A673 (cell line): ENCODE data around the gene BOD1L1. TPM values are rescaled to one million over a fixed set of nuclear protein-coding genes. Genes with fewer than 3 reads are reported as not detected.

Experiments
- BruUV-seq: library from RNA; stranded (reverse); fragments of 400-500 nt; replicated peaks from 2 replicates; lab custom pipeline; 2021; lab: Mats Ljungman, UMichigan
- CTCF ChIA-PET: fragments of 300-600 bp; sonication (Branson Sonifier 250); formaldehyde crosslinking; loops from one replicate; lab custom pipeline; 2022; ENCODE audit warnings: antibody characterized with exemption; lab: Charles Lee
- POLR2A ChIA-PET: fragments of 300-600 bp; sonication (Branson Sonifier 250); formaldehyde crosslinking; loops from one replicate; lab custom pipeline; 2022; ENCODE audit warnings: antibody characterized with exemption; ENCODE audit not compliant: low non-redundant PET; lab: Charles Lee
- DNase-seq: peaks from one replicate; pipeline ENCODE4 v3.0.0-alpha.2; 2015; ENCODE audit warnings: low spot score
- H3K27ac ChIP-seq: fragments of 200-600 bp; sonication (generic); 2 replicates; pipeline ENCODE4 v1.5.1; 2016; ENCODE audit warnings: mixed run types, low read depth, mild to moderate bottlenecking, mixed read lengths, antibody characterized with exemption, low read length; ENCODE audit not compliant: poor library complexity, severe bottlenecking
- H3K27me3 ChIP-seq: fragments of 200-600 bp; sonication (generic); replicated peaks from 2 replicates; pipeline ENCODE4 v1.6.1; 2017; ENCODE audit warnings: mixed run types, low read depth, mild to moderate bottlenecking, mixed read lengths, antibody characterized with exemption, low read length; ENCODE audit not compliant: insufficient read depth, poor library complexity
- H3K36me3 ChIP-seq: fragments of 200-600 bp; sonication (generic); 2 replicates; pipeline ENCODE4 v1.6.1; 2016; ENCODE audit warnings: mixed run types, mild to moderate bottlenecking, mixed read lengths, antibody characterized with exemption, low read length; ENCODE audit not compliant: insufficient read depth, poor library complexity, severe bottlenecking
- H3K4me1 ChIP-seq: fragments of 200-600 bp; sonication (generic); 2 replicates; pipeline ENCODE4 v1.6.1; 2017; ENCODE audit warnings: mixed run types, mild to moderate bottlenecking, mixed read lengths, antibody characterized with exemption, low read length; ENCODE audit not compliant: insufficient read depth, poor library complexity, severe bottlenecking
- H3K4me3 ChIP-seq: fragments of 200-600 bp; sonication (generic); 2 replicates; pipeline ENCODE4 v1.5.1; 2016; ENCODE audit warnings: low read depth, mixed run types, mild to moderate bottlenecking, mixed read lengths, low read length; ENCODE audit not compliant: poor library complexity, severe bottlenecking
- H3K9me3 ChIP-seq: fragments of 200-600 bp; sonication (generic); 2 replicates; pipeline ENCODE4 v1.6.1; 2016; ENCODE audit warnings: mixed run types, low read depth, mild to moderate bottlenecking, mixed read lengths, antibody characterized with exemption, low read length; ENCODE audit not compliant: poor library complexity, severe bottlenecking
- EZH2 ChIP-seq: fragments of 200-600 bp; sonication (generic); IDR thresholded peaks from 2 replicates; pipeline ENCODE4 v1.6.1; 2017; ENCODE audit warnings: borderline replicate concordance, low read depth, mild to moderate bottlenecking, mixed read lengths, antibody characterized with exemption, low read length; ENCODE audit not compliant: poor library complexity, severe bottlenecking
- intact Hi-C: fragments of 100-400 bp; cut with micrococcal nuclease; formaldehyde crosslinking; loops from one replicate; pipeline ENCODE4 v1.10.0; 2022; ENCODE audit not compliant: unreplicated experiment
- total RNA-seq: library from RNA; stranded (reverse); gene quantifications from 2 replicates; pipeline ENCODE4 v1.2.3, GENCODE V29; 2021
- TF ChIP-seq, protein P1 (sequence below): fragments of 300-800, 200-600 bp; sonication (generic); conservative IDR thresholded peaks from 2 replicates; pipeline ENCODE4 v1.5.1; 2017; ENCODE audit warnings: low read depth, mild to moderate bottlenecking, antibody characterized with exemption, low read length, moderate library complexity, mixed read lengths

The BOD1L1 gene
- total RNA-seq, 1 experiment from 2014 or later: 44.8 TPM

DNA sequence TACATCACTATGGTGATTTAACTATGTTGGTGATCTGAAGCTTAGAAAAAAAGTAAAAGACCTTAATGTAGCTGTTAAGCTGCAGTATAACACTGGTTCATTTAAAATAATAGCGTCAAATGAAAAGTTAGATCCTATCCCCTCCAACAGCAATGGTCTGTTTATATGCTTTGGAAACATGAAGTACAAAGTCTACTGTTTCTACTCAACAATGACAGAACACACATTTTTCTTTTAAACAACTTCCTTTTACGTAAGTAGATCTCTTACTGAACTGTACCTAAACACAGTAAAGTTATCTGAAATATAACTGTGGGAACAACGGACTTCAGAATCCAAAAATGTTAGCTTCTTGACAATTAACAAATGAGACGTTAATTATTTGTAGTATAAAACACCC lies 35.3 kb downstream of the BOD1L1 start:
- no peak for DNase-seq
- ChIA-PET CTCF (no interaction called here), POLR2A (no interaction called here)
- intact Hi-C loops: no loop called here
- peaks cover 21% of the 10 kb centered on the region for H3K36me3 ChIP-seq
- no TSS peak for BruUV-seq
- H3K4me3 ChIP-seq: no peak overlapping the region
- no peaks in the 10 kb centered on the region for H3K27me3 ChIP-seq
- TF ChIP-seq EZH2: no peak
- TF ChIP-seq, protein P1, sequence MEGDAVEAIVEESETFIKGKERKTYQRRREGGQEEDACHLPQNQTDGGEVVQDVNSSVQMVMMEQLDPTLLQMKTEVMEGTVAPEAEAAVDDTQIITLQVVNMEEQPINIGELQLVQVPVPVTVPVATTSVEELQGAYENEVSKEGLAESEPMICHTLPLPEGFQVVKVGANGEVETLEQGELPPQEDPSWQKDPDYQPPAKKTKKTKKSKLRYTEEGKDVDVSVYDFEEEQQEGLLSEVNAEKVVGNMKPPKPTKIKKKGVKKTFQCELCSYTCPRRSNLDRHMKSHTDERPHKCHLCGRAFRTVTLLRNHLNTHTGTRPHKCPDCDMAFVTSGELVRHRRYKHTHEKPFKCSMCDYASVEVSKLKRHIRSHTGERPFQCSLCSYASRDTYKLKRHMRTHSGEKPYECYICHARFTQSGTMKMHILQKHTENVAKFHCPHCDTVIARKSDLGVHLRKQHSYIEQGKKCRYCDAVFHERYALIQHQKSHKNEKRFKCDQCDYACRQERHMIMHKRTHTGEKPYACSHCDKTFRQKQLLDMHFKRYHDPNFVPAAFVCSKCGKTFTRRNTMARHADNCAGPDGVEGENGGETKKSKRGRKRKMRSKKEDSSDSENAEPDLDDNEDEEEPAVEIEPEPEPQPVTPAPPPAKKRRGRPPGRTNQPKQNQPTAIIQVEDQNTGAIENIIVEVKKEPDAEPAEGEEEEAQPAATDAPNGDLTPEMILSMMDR: no peak
- no peaks in the 10 kb centered on the region for H3K4me1 ChIP-seq
- no peak overlapping the region for H3K27ac ChIP-seq
- H3K9me3 ChIP-seq: no peaks in the 10 kb centered on the region

DNA sequence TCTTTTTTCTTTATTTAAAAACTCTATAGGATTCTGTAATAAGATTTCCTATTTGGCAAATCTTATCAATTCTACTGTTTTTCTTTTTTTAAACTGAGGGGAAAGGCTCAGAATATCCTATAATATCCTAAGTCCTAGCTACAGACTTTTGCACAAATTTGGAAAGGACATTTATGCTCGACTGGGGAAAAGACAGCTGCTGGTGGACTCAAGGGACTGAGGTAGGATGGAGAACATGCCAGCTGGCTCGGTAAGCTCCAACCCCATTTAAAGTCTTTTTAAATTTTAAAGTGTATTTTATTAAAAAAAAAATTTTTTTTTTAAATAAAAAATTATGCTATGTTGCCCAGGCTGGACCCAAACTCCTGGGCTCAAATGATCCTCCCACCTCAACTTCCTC lies 36.8 kb downstream of the BOD1L1 start:
- ChIA-PET CTCF (no interaction called here), POLR2A (no interaction called here)
- H3K27me3 ChIP-seq: no peaks in the 10 kb centered on the region
- TF ChIP-seq, protein P1: no peak
- TF ChIP-seq EZH2: no peak
- intact Hi-C loops: no loop called here
- no peak for DNase-seq
- H3K36me3 ChIP-seq: peaks cover 27% of the 10 kb centered on the region
- no peak overlapping the region for H3K4me3 ChIP-seq
- H3K4me1 ChIP-seq: no peaks in the 10 kb centered on the region
- no peaks in the 10 kb centered on the region for H3K9me3 ChIP-seq
- no peak overlapping the region for H3K27ac ChIP-seq
- no TSS peak for BruUV-seq

DNA sequence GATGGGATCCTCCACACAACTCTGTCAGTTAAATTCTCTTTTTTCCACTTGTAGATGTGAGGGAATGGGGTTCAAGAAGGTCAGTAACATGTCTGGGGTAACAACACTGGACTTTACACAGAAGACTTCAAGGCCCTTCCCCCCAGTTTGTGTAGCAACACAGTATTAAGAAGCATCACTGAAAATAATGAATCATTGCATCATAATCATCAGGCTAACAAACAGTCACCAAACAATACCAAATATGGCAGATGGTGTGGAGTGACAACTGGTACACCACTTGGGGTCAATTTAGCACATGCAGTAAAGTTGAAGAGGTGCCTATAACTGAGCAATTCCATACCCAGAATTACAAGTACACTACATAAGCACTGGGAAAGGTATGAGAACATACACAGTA lies 38.6 kb downstream of the BOD1L1 start:
- H3K36me3 ChIP-seq: peaks cover 18% of the 10 kb centered on the region
- H3K27ac ChIP-seq: no peak overlapping the region
- TF ChIP-seq EZH2: no peak
- TF ChIP-seq, protein P1: no peak
- no peak for DNase-seq
- no peak overlapping the region for H3K4me3 ChIP-seq
- no peaks in the 10 kb centered on the region for H3K4me1 ChIP-seq
- no peaks in the 10 kb centered on the region for H3K27me3 ChIP-seq
- no TSS peak for BruUV-seq
- intact Hi-C loops: no loop called here
- ChIA-PET CTCF (no interaction called here), POLR2A (no interaction called here)
- H3K9me3 ChIP-seq: no peaks in the 10 kb centered on the region
